Upper lobe of left lung (tissue), 4 donors: ENCODE measurements around the gene CYSRT1.
A peak's percentile ranks its signal among the peaks of the same experiment; 100 is the strongest.

ENCODE experiments used
- EP300 ChIP-seq, 4 donors: sonication (generic); formaldehyde crosslinking; IDR thresholded peaks; one replicate each; pipeline ENCODE4 v1.5.1; 2017; ENCODE audit warnings: antibody characterized with exemption in 4 of 4, control low read depth in 2 of 4
- POLR2A ChIP-seq, 4 donors: fragments of 450-650 bp; IDR thresholded peaks; one replicate each; pipeline ENCODE4 v1.5.1; 2016 to 2017; ENCODE audit warnings: antibody characterized with exemption in 4 of 4, mild to moderate bottlenecking in 2 of 4
- POLR2AphosphoS5 ChIP-seq, 2 donors: sonication (generic); formaldehyde crosslinking; IDR thresholded peaks; one replicate each; pipeline ENCODE4 v1.5.1; 2017; ENCODE audit warnings: antibody characterized with exemption in 2 of 2
- TF ChIP-seq, protein P1 (sequence below), 6 experiments: fragments of 450-650 bp in 4 of 6; fragments of 200-600 bp in 2 of 6; sonication (generic) in 2 of 6; IDR thresholded peaks; one replicate each; pipeline ENCODE4 v1.5.1; 2016 to 2019; ENCODE audit warnings: antibody characterized with exemption in 6 of 6

DNA sequence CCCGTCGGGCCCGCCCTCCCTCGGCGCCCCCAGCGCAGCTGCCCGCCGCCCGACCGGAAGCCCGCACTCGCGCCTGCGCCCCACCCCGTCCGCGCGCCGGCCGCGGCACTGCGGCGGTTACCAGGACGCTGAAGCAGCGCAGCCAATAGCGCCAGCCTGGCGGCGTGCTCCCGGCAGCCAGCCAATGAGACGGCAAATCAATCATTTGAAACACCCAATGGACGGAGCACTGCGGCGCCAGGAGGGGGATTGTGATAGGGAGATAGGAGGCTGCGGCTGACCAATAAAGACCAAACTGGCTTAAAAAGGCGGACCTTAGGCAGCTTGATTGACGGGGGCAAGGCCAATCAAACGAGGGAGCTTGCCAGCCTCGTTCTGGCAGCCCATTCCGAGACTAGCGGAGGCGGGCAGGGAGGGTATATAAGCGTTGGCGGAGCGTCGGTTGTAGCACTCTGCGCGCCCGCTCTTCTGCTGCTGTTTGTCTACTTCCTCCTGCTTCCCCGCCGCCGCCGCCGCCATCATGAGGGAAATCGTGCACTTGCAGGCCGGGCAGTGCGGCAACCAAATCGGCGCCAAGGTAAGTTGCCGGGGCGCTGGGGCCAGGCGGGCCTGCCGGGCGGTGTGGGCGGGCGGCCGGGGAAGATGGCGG is 16.0 kb downstream of the CYSRT1 start, which contains the start of gene TUBB4B:
- TF ChIP-seq, protein P1, sequence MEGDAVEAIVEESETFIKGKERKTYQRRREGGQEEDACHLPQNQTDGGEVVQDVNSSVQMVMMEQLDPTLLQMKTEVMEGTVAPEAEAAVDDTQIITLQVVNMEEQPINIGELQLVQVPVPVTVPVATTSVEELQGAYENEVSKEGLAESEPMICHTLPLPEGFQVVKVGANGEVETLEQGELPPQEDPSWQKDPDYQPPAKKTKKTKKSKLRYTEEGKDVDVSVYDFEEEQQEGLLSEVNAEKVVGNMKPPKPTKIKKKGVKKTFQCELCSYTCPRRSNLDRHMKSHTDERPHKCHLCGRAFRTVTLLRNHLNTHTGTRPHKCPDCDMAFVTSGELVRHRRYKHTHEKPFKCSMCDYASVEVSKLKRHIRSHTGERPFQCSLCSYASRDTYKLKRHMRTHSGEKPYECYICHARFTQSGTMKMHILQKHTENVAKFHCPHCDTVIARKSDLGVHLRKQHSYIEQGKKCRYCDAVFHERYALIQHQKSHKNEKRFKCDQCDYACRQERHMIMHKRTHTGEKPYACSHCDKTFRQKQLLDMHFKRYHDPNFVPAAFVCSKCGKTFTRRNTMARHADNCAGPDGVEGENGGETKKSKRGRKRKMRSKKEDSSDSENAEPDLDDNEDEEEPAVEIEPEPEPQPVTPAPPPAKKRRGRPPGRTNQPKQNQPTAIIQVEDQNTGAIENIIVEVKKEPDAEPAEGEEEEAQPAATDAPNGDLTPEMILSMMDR (IDR thresholded peaks at IDR 0.05): peak in 2 of 6 experiments; percentile 27 to 29
- TF ChIP-seq POLR2AphosphoS5 (IDR thresholded peaks at IDR 0.05) (peak; percentile 100), EP300 (IDR thresholded peaks at IDR 0.05) (peak in 1 of 4 donors; percentile 92), POLR2A (IDR thresholded peaks at IDR 0.05) (peak; percentile 94 to 100 (median 99))
